ENCODE data around the gene LIN37. TPM values are rescaled to one million over a fixed set of nuclear protein-coding genes. Genes with fewer than 3 reads are reported as not detected.

LIN37 gene
- total RNA-seq, 2 donors from 2014 or later = 11.2 to 25.0 TPM

DNA sequence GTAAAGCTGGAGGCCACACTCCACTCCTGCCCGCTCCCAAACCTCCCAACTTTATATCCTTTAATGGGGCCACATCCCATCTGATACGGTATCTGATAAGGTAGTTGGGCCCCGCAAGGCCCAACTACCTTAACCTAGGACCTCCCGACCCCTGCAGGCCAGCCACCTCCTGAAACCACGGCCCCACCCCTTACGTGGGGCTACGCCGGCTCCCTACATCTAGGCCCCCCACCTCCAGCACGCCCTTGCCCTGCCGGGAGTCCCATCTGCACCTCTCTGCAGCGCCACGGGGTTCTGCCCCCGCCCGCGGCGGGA is 8.3 kb upstream of the LIN37 start:
- no peaks in the 10 kb centered on the region for H3K9me3 Mint-ChIP-seq
- H3K27ac Mint-ChIP-seq = peak overlapping the region in 1 of 2 donors; percentile 93
- peak in 1 of 2 donors; percentile 6 for ATAC-seq
- peaks cover 18 to 20% of the 10 kb centered on the region in 2 donors for H3K36me3 Mint-ChIP-seq
- DNase-seq (ENCODE audit: low spot score in 2 of 2) = no peak

DNA sequence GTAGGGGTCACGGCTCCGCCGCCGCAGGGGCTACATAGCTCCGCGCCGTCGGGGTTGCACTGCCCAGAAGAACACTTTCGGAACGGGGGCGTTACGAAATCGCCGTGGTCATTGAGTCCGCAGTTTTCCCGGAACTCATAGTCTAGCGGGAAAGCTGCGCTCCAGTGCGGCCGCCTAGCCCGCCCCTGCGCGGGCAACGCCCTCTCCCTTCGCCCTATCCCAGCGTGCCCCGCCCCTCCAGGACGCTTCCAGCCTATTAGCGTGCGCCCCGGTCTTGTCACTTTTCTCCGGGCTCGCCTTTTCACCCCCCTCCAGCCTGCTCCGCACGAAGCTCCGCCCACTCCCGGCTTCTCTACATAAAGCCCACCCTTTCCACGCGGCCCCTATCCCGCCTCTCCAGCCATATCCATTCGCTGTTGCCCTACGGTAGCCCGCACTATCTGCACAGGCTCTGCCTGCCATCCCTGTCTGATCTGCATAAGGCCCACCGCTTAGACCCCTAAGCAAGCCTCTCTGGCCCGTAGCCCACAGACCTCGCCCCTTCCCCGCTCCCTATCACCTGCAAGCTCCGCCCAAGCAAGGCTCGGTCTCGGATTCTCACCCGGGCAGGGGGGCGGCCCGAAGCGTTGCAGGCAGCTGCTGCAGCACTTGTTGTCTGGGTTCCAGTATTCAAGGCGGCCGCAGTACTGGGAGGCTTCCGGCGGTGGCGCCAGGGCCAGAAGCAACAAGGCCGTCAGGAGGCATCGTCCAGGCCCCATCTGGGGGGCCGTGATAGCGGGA is 7.8 kb upstream of the LIN37 start:
- H3K36me3 Mint-ChIP-seq = peaks cover 22 to 24% of the 10 kb centered on the region in 2 donors

DNA sequence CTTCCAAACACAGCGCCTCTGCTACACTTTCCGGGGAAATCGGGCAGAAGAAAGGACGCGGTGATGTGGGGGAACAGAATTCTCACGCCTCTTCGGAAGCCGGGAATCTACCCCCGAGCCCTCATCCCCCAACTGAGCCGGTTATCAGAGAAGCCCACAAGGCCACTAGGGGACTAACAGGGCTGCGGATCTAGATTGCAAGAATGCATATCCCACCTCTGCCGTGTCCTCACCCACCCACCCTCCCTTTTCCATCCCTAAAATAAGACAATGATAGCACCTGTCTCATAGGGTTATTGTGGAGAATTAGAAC is 7.2 kb upstream of the LIN37 start:
- H3K36me3 Mint-ChIP-seq = peaks cover 26 to 27% of the 10 kb centered on the region in 2 donors
- no peak for DNase-seq (ENCODE audit: low spot score in 2 of 2)
- no peaks in the 10 kb centered on the region for H3K9me3 Mint-ChIP-seq
- H3K27ac Mint-ChIP-seq = peak overlapping the region; percentile 93 to 95
- no peak for ATAC-seq

More for the DNA sequence above, 7.8 kb upstream of the LIN37 start:
- Mint-ChIP-seq H3K9me3 (no peaks in the 10 kb centered on the region), H3K27ac (peak overlapping the region; percentile 93 to 95)
- DNase-seq (ENCODE audit: low spot score in 2 of 2) (peak; percentile 95 to 98), ATAC-seq (peak; percentile 72 to 74)

GRCh38 chr19:35742121-35742724 is 6.2 kb upstream of the LIN37 start, which contains the start of gene IGFLR1:
Gene IGFLR1 (minus strand): TSS chr19:35742452. CDS start chr19:35741180, 1,272 bp downstream.
- peaks cover 26% of the 10 kb centered on the region in 2 donors for H3K36me3 Mint-ChIP-seq
- peak in 1 of 2 donors; percentile 9 for ATAC-seq
- no peaks in the 10 kb centered on the region for H3K9me3 Mint-ChIP-seq

DNA sequence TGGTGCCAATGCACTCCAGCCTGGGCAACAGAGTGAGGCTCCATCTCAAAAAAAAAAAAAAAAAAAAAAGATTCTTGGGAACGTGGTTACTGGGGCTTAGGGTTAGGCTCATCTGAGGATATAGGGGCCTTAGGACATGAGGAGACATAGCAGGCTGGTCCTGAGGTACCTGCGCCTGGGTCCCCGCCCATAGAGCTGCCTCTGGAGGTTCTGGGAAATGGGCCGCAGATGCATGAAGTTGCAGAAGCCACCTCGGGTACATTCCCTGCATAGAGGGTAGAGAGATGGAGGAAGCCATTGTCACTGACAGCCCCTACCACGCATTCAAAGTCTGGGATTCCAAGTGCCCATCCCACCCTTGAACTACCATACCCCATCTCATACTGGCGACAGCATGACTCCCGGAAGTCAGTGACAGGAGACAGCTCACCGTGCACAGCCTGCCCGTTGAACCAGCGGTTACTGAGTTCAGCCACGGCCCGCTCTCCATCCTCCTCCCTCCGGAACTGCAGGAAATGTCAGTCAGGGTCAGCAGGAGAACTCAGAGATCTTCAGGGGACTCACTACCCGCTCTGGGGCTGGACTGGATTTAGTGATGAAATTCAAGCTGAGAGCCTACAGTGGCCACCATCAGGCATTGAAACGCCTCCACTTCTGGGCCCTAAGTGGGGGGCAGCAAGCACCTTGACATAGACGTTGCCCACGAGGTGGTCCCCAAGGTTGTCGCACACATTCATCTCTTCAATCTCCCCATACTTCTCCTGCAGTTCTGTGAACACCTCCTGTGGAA is 4.5 kb upstream of the LIN37 start:
- ATAC-seq (no peak), DNase-seq (ENCODE audit: low spot score in 2 of 2) (no peak)
- H3K36me3 Mint-ChIP-seq = peaks cover 27 to 31% of the 10 kb centered on the region in 2 donors
- no peaks in the 10 kb centered on the region for H3K9me3 Mint-ChIP-seq
- H3K27ac Mint-ChIP-seq = peak overlapping the region; percentile 93 to 100

More at GRCh38 chr19:35742121-35742724, 6.2 kb upstream of the LIN37 start, which contains the start of gene IGFLR1:
- peak; percentile 70 to 85 for DNase-seq (ENCODE audit: low spot score in 2 of 2)
- H3K27ac Mint-ChIP-seq = peak within 1 kb of the TSS; percentile 93 to 96

- Mint-ChIP-seq H3K27ac (peak overlapping the region; percentile 93 to 100), H3K9me3 (no peaks in the 10 kb centered on the region), H3K36me3 (peaks cover 25 to 31% of the 10 kb centered on the region in 2 donors)
- peak; percentile 58 to 64 for ATAC-seq
- DNase-seq (ENCODE audit: low spot score in 2 of 2) = peak; percentile 89 to 94
Observed at GRCh38 chr19:35744430-35745327, 3.7 kb upstream of the LIN37 start.

- Mint-ChIP-seq H3K9me3 (no peaks in the 10 kb centered on the region), H3K27ac (peak within 1 kb of the TSS; percentile 93 to 100), H3K36me3 (peaks cover 25 to 31% of the 10 kb centered on the region in 2 donors)
- ATAC-seq = peak; percentile 53 to 60
- peak; percentile 92 to 98 for DNase-seq (ENCODE audit: low spot score in 2 of 2)
Observed at GRCh38 chr19:35745328-35746086, 2.9 kb upstream of the LIN37 start, which contains the start of the genes PSENEN and U2AF1L4. Gene PSENEN (plus strand): TSS chr19:35745651. CDS start chr19:35745931, 280 bp downstream. Gene U2AF1L4 (minus strand): TSS chr19:35745418. CDS start chr19:35745391, 27 bp downstream.

- Mint-ChIP-seq H3K9me3 (no peaks in the 10 kb centered on the region), H3K27ac (peak overlapping the region; percentile 93 to 100), H3K36me3 (peaks cover 25% of the 10 kb centered on the region in 2 donors)
- DNase-seq (ENCODE audit: low spot score in 2 of 2) (no peak), ATAC-seq (no peak)
Observed at GRCh38 chr19:35746087-35746462, 2.3 kb upstream of the LIN37 start.

GRCh38 chr19:35746531-35746930 is 1.8 kb upstream of the LIN37 start:
- DNase-seq (ENCODE audit: low spot score in 2 of 2) (no peak), ATAC-seq (no peak)
- Mint-ChIP-seq H3K27ac (peak overlapping the region; percentile 93 to 100), H3K9me3 (no peaks in the 10 kb centered on the region), H3K36me3 (peaks cover 24 to 25% of the 10 kb centered on the region in 2 donors)

DNA sequence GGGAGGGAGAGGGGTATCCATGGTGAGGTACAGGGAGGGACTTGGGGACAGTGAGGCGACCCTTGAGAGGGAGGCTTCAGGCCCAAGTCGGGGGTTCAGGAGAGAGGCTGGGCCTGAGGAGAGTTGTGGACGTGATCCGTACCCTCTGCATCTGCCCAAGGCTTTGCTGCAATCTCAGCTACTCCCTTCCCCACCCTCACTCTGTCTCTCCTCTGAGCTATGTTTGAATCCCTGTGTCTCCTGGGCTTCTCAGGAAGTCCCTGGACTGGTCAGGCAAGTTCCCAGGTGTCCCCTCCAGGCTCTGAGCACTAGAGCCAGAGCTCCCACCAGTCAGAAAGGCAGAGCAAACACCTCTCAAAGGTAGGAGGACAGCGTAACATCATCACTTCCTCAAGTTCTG is 1.8 kb downstream of the LIN37 start:
- ATAC-seq = no peak
- peak overlapping the region; percentile 27 to 29 for H3K27ac Mint-ChIP-seq
- H3K9me3 Mint-ChIP-seq = no peaks in the 10 kb centered on the region
- DNase-seq (ENCODE audit: low spot score in 2 of 2) = no peak
- peaks cover 15 to 16% of the 10 kb centered on the region in 2 donors for H3K36me3 Mint-ChIP-seq

DNA sequence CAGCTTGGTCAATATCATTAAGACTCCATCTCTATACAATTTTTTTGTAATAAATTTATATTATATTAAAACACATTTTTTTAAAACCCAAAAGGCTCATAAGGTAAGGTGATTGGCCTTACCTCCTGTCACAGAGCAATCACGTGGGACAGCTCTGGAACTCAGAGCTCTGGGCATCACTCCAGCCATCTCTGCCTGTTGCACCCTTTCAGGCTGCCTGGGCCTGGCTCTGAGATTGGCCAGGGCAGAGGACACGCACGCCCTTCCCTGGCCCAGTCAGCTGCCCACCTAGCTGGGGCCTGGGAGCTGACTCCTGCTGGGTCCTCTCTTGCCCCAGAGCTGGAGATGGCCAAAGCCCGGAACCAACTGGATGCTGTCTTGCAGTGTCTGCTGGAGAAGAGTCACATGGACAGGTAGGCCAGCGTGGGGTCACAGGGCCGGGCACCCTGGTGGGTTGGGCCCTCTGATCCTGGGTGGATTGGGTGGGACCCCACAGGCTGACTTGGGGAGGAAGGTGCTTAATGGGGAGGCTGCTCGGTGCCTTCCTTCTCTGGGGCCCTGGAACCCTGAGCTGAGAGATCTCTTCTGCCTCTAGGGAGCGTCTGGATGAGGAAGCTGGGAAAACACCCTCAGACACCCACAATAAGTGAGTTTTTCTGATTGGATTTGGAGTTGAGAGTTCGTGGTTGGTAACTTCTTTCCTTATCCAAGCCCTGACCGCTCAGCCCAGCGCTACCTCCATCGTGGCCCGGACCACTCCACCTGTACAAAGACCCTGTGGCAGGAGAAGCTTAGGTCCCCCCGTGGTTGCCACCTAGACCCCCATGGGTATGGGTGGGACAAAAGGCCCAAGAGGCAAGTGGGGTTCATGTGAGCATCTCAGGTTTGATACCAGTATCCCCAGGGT is 3.7 kb downstream of the LIN37 start:
- H3K27ac Mint-ChIP-seq = no peak overlapping the region
- DNase-seq (ENCODE audit: low spot score in 2 of 2) = no peak
- ATAC-seq = no peak
- H3K36me3 Mint-ChIP-seq = peaks cover 10 to 13% of the 10 kb centered on the region in 2 donors
- H3K9me3 Mint-ChIP-seq = no peaks in the 10 kb centered on the region

- Mint-ChIP-seq H3K36me3 (peaks cover 9 to 13% of the 10 kb centered on the region in 2 donors), H3K9me3 (no peaks in the 10 kb centered on the region), H3K27ac (peak overlapping the region in 1 of 2 donors; percentile 57)
- no peak for ATAC-seq
- no peak for DNase-seq (ENCODE audit: low spot score in 2 of 2)
Observed at GRCh38 chr19:35752746-35753350, 4.5 kb downstream of the LIN37 start.

GRCh38 chr19:35753634-35754369 is 5.4 kb downstream of the LIN37 start:
- Mint-ChIP-seq H3K36me3 (peaks cover 5 to 8% of the 10 kb centered on the region in 2 donors), H3K9me3 (no peaks in the 10 kb centered on the region), H3K27ac (no peak overlapping the region)
- DNase-seq (ENCODE audit: low spot score in 2 of 2) = no peak
- ATAC-seq = no peak

All from activated naive CD4-positive, alpha-beta T cell treated with anti-CD3 and anti-CD28 coated beads, Interleukin-2, amount 50 U/mL, for 72 hours (primary cell).